T1000 (cell line): Measurements from ENCODE around the gene ARRB2.

Experiments used
- DNase-seq: peaks from one replicate; lab custom pipeline; 2025; ENCODE audit warnings: mixed read lengths; lab: John Stamatoyannopoulos, UW

Gene ARRB2

DNA sequence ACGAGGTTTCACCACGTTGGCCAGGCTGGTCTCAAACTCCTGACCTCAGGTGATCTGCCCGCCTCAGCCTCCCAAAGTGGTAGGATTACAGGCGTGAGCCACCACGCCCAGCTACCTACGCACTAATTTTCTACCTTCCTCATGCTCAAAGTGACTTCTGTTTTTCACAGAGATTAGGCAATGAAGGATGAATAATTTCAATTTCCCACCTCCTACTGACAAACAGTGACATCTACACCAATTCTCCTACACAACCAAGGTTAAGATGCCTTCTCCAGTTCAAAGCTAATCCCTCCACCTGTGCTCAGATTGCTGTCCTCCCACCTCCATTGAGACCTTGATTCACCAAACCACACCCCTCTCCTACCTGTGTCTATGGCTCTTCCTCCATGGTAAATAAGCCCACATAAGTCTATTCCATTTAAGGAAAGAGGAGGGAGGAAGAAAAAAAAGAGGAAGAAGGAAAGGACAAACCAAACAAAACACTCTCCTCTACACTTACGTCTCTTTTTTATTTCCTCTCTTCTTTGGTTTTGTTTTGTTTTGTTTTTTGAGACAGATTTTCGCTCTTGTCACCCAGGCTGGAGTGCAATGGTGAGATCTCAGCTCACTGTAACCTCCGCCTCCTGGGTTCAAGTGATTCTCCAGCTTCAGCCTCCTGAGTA, 15.3 kb downstream of the ARRB2 start:
- DNase-seq, result no peak

DNA sequence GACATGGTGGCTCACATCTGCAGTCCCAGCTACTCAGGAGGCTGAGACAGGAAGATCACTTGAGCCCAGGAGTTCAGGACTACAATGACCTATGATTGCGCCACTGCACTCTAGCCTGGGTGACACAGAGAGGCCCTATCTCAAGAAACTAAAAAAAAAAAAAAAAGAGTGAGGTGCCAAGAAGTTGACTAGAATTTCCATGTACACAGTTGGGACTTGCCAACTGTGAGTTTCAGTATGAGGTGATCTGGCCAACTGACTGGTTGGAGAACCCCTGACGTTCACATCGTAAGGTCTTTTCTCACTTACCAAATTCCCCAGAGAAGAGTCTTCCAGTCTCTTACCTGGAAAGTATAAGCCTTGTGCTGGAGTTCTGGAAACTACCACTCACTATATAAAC, 17.7 kb downstream of the ARRB2 start:
- DNase-seq, result no peak

DNA sequence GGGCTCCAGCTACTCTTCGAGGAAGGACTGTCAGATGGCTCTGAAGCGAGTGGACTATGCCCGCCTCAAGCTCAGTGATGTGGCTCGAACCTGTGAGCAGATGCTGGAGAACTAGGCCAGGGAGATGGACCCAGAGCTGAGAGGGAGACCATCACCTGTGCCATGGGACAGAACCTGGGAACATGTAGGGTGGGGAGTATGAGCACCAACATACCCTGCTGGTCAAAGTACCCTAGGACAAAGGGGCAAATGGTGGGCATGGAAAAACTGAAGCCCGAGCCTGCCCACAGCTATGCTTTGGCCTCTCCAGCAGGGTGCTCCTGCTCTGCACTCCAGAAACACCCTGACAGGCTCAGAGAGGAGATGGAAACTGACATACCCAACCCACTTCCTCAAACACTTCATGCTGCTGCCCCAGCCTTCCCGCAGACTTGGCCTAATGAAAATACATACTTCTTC, 22.7 kb downstream of the ARRB2 start:
- DNase-seq, result no peak

DNA sequence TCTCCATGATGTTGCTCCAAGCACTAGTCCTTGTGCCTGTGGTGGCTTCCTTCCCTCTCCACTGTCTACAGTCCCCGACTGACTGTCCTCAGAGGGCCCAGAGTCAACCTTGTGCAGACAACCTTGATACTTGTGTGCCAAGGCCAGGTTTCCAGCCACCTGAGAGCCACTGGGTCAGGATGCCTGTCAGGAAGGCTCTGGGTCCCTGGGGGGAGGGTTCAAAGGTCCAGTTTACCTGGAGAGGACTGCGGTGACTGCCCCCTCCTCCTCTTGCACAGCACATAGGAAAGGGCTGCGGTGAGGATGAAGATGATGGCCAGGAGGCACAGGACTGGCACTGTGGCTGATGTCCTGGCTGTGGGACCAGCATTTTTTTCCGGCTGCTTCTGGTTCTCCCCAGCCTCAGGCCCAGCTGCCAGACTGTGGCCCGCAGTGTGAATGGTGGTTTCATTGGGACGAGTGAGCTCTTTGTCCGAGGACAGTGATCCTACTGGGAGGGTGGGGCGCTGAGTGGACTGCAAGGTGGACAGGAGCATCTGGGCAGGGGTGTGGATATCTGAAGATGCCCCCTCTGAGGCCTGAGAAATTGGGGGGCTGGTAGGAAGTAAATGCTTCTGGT, 24.5 kb downstream of the ARRB2 start:
- DNase-seq, result no peak

DNA sequence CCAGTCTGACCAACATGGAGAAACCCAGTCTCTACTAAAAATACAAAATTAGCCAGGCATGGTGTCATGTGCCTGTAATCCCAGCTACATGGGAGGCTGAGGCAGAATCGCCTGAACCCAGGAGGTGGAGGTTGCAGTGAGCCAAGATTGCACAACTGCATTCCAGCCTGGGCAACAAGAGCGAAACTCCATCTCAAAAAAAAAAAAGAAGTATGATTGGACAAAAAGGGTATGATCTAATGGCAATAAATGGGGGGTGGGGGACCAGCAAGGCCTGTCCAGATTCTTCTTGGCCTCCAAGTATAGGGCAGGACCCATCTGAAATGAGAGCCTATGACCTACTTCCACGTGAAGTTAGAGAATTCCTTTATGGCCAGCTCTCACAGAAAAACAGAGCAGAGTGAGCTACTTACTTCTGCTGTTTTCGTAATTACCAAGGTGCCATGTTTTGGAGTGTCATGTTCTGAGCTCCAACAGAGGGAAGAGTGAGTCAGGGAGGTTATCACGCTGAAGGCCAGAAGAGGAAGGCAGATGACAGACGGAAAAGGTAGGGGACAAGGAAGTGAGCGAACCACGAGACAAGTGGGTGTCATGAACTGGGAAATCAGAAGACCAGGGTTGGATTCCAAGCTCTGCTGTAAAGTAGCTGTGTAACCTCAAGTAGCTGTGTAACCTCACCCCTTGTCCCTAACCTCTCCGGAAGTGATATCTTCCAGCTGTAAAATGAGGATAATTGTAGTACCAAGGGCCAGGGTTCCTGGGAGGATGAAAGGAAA, 25.6 kb downstream of the ARRB2 start:
- DNase-seq, result no peak

DNA sequence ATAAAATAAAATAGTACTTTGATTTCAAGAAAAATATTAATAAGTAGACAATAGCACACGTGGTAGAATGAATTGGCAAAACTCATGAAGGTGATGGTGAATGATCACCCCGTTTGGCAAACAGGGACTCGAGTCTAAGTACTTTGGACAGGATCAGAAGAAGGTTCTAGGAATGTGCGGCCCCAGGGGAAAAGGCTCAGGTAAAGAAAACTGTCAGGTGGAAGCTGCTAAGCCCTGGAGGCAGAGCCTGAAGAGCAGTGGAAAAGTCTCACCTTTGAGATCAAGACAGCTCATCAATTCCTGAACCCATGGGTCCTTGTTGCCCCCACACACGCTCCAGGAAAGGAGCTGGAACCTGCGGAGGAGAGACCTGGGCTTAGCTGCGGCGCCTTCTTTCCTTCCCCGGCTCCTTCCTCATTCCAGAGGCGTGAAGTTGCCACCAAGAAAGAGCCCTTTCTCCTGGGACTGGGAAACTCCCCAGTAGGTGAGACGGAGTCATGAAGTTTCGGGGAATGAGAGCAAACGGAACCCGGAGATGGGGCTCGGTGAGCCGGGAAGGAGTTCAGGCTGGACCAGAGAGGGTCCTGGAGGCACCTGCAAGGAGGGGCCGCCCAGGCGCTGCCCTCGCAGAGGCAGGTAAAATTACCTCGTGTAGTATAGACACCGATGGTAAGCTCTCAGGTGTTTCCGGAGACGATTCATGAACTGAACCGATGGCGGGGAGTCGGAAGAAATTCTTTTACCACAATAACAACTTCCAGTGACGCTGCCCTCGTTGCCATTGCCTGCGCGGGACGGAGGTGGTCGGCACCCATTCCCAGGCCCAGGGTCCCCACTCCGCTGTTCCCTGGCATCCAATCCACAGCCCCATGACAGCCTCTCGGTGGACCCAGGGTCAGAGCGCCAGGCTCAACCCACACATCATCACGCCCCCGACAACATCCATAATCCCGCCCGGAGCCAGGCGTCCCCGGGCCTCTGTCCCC, 28.0 kb downstream of the ARRB2 start:
- DNase-seq, result no peak

DNA sequence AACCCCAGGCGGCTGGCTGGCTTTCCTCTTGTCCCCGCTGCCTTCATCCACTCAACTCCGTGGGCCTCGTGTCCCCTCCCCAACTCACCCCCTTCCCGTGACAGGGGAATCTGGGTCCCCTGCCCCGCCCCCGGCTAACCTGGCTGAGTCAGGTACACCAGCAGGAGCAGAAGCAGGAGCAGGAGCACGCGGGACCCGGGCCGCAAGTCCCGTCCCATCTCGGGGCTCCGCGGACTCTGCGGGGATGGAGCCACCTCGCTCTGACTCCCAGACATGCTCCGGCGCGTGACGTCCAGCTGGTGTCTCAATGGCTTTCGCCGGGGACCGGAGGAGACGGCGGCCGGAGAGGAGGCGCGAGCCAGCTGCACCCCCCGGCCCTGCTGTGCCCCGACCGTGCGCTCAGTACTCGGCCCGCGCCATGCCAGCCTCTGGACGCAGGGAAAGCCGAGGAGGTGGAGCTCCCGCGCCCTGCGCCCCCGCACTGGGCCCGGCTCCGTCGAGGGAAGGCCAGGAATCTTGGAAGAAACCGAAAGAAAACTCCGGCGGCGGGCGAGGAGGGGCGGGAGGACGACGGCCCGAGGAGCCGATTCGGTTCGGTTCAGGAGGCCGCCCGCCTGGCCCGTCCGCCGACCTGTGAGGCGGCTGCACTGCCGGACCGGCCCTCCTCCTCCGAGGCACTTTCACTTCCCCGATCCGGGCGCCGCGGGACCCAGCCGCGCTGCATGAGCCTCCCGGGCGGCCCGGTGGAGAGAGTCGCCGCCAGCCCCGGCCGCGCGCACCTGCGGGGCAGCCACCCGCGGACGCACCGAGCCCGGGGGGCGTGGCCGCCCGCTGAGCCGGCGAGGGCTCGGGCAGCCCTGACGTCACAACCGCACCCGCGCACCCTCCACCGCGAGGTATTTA, 28.9 kb downstream of the ARRB2 start, which contains the start of the genes CXCL16 and ZMYND15:
Gene CXCL16, minus strand, starts transcription at position 807 of the 903 bp plus-strand sequence. Its CDS starts 589 bp downstream, at position 218.
Gene ZMYND15, plus strand, starts transcription at position 712 of the 903 bp plus-strand sequence. CDS start 716 bp downstream, outside the sequence.
- DNase-seq, result no peak

DNA sequence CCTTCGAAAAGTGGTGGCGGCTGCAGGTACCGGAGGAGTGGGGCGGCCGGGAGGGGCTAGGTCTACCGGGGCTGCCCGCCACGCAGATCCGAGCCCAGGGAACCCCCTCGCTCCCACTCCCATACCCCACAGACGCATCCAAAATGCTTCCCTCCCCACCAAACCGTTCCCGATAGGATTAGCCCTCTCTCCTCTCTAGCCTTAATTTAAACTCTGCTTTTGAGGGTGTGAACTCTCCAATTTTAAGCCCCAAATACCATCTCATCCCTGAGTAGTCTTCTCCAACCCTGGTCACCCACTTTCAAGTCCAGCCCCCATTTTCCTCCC, 29.6 kb downstream of the ARRB2 start:
- DNase-seq, result no peak

DNA sequence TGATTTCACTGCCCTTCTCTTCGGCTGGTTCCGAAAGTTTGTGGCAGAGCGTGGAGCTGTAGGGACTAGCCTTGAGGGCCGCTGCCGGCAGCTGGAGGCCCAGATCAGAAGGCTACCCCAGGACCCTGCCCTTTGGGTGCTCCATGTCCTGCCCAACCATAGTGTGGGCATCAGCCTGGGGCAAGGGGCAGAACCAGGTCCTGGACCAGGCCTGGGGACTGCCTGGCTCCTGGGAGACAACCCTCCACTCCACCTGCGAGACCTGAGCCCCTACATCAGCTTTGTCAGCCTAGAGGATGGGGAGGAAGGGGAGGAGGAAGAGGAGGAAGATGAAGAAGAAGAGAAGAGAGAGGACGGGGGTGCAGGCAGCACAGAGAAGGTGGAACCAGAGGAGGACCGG, 30.2 kb downstream of the ARRB2 start:
- no peak for DNase-seq

DNA sequence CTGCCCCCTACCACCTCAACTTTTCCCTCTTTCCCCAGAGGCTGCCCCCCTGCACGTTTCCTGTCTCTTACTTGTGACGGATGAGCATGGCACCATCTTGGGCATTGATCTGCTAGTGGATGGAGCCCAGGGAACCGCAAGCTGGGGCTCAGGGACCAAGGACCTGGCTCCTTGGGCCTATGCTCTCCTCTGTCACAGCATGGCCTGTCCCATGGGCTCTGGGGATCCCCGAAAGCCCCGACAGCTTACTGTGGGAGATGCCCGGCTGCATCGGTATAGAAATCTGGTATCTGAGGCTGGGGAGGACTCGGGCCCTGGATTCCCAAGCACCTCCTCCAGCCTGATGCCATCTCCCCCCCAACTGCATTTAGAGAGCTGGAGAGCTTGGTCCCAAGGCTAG, 31.1 kb downstream of the ARRB2 start:
- no peak for DNase-seq

DNA sequence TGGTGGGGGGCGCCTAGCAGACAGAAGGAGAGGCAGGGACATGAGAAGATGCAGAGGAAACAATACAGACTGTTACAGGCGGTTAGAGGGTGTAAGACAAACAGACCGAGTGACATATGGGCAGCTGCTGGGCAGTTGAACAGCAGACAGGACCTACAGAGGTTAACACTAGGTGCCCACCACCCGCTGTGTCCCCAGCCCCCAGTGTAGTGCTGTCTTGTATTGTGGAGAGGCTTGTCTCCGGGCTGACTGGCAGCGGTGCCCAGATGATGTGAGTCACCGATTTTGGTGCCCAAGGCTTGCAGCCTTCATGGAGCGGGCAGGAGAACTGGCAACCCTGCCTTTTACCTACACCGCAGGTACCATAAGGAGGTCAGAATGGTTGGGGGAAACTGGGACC, 31.7 kb downstream of the ARRB2 start:
- DNase-seq, result no peak

DNA sequence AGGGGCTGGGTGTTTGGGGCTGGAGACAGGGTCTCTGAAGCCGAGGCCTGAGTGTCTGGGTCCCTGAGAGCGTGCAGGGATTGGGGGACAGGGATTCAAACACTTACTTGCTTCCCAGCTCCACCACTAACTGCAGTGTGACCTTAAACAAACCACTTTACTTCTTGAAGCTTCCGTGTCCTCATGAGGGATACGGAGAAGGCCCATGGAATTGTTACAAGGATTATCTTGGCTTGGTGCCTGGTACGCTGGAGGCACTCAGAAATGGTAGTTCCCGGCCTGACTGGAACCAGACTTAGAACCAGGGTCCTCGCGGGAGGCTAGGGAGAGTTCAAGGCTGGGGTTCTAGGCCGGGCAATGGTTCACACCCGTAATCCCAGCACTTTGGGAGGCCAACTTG, 32.2 kb downstream of the ARRB2 start:
- no peak for DNase-seq

DNA sequence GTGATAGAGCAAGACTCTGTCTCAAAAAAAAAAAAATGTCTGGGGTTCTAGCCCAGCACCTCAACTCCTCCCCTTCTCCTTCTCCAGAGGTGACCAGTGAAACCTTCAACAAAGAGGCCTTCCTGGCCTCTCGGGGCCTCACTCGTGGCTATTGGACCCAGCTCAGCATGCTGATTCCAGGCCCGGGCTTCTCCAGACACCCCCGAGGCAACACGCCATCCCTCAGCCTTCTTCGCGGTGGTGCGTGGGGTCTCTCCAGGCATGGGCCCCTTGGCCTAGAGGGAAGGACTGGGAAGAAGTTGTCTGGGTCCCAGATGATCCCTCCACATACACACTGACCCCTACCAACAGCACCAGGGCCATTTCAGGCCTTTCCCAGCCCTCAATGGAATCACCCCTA, 32.8 kb downstream of the ARRB2 start:
- DNase-seq, result no peak

DNA sequence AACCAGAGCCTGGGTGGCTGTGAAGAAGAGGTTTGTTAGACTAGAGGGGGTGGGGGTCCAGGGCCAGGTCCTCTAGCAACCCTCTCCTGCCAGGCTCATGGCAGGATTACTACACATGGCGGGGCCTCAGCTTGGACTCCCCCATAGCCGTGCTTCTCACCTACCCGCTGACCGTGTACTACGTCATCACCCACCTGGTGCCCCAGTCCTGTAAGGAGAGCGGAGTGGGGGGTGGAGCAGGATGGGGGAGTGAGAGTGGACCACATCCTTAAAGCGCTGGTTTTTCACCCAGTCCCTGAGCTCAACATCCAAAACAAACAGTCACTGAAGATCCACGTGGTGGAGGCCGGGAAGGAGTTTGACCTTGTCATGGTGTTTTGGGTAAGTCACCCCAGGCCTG, 33.5 kb downstream of the ARRB2 start:
- no peak for DNase-seq

DNA sequence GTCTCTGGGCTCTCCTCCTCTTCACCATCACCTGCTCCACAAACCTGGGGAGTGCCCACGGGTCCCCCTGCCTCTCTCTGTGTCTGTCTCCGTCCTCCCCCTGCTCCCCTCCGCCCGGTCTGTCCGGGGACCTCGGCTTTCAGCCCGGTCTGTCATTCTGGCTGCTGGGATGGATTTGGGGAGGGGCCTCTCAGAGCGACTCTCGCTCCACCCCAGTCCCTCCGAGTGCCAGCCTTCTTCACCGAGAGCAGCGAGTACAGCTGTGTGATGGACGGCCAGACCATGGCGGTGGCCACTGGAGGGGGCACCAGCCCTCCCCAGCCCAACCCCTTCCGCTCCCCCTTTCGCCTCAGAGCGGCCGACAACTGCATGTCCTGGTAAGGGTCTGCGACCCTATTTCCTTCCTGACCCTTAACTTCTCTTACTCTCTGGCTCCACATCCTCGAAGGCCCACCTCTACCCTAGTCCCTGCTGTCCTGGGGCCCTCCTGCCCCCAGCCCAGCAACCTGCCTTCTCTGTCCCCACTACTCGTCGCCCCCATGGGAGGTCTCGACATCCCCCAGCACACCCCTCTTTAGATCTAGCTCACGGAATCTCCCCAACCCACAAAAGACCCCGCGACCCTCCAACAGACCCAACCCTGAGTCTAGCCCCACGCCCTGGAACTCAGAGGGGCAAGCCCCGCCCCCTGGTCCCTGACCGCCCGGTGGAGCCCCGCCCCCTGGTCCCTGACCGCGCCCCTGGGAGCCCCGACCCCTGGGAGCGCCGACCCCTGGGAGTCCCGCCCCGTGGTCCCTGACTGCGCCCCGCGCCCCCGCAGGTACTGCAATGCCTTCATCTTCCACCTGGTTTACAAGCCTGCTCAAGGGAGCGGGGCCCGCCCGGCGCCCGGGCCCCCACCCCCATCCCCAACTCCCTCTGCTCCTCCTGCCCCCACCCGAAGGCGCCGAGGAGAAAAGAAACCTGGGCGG, 34.9 kb downstream of the ARRB2 start:
- DNase-seq, result no peak

DNA sequence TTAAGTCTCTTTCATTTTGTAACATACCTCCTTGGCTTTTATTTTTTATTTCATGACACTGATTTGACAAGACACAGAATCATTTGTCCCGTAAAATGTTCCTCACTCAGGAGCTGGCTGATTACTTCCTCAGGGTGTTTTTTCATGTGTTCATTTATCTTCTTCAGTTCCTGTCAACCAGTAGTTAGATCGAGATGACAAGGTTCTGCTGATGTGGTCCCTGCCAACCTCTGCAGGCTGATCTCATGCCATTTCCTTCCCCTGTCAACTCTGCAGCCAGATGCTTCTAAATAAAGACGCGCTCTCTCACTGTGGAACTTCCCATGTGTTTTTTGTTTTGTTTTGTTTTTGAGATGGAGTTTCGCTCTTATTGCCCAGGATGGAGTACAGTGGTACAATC, 37.4 kb downstream of the ARRB2 start:
- DNase-seq, result no peak

DNA sequence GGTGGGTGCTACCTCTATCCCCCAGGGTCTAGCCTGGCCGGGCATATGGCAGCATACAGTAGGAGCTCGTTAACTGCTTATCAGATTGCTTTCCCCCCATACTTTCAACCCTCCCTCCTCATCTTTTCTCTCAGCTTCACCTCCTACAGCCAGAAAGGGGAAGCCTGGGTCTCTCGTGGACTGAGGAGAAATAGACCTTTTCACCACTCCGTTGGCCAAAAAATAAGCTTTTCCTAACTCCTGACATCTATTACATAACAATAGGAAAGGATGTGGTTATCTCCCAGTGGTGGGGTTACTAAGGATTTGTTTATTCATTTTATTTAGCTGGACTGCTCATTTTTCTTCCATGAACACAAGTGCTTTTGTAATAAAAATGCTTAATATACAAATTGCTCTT, 38.3 kb downstream of the ARRB2 start:
- DNase-seq, result no peak

DNA sequence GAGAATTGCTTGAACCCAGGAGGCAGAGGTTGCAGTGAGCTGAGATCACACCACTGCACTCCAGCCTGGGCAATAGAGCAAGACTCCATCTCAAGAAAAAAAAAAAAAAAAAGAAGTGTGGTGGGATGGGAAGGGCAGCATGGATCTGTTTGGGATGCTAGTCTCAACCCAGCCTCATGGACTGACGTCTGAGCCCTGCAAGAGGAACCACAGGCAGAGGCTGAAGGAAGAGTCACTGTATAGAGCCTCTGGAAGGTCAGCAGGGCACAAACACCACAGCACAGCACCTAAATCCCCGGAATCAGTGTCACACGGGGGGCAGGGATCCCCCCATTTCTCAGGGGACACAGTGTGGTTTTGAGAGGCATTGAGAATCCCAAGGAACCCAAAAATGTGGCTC, 40.2 kb downstream of the ARRB2 start:
- no peak for DNase-seq

DNA sequence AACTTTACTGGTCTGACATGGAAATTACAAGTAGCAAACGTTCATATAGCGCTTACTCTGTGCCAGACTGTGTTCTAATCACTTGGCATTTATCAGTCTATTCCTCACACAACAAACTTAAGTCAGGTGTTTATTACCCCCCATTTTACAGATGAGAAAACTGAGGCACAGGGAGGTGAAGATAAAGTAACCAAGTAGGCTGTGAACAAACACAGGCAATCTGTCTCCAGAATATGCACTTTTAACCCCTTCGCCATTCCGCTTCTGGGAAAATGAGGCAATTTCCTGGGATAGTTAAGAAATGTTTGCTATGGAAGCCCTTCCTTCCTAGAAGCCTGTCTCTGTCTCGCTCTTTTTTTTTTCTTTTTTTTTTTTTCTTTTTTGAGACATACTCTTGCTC, 41.5 kb downstream of the ARRB2 start:
- DNase-seq, result no peak

DNA sequence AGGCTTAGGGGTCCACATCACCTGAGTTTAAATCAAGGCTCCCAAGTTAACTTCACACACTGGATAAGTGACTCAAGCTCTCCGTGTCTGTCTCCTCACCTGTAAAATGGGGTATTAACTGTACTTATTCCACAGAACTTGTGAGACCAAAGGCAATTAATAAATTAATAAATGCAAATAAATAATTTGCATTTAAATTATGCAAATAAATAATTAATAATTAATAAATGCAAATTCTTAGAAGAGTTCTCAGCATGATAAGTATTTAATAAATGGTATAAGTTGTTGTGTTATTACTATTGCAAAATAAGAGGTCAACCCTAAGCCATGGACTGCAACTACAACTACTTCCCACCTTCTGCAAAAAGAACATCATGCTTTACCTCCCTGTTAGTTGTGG, 43.0 kb downstream of the ARRB2 start:
- DNase-seq, result no peak
